SK-N-SH (cell line): ENCODE measurements around the gene CBX1. TPM values are rescaled to one million over a fixed set of nuclear protein-coding genes. Genes with fewer than 3 reads are reported as not detected.

Source experiments
- CTCF ChIA-PET: fragments of 300-600, 350-600 bp; formaldehyde crosslinking; extraction: SDS; loops from one replicate; lab custom pipeline; 2021; lab: Yijun Ruan, JAX
- POLR2A ChIA-PET: fragments of 350-600 bp; sonication (Branson Sonifier 250); formaldehyde crosslinking; extraction: SDS; loops from one replicate; lab custom pipeline; 2020; ENCODE audit warnings: antibody characterized with exemption, inconsistent platforms; lab: Yijun Ruan, JAX
- DNase-seq: peaks from one replicate; pipeline ENCODE4 v3.0.0; 2012
- H2AFZ ChIP-seq: fragments of 200-600 bp; sonication (generic); 2 replicates; pipeline ENCODE4 v1.8.1; 2016; ENCODE audit warnings: antibody characterized with exemption, mild to moderate bottlenecking, low read depth
- H3F3A ChIP-seq: fragments of 200-600 bp; sonication (generic); replicated peaks from 2 replicates; pipeline ENCODE3; 2016; ENCODE audit warnings: antibody characterized with exemption, mild to moderate bottlenecking; ENCODE audit not compliant: insufficient read depth
- H3K27ac ChIP-seq, 2 experiments: fragments of 200-500 bp in 1 of 2; fragments of 200-600 bp in 1 of 2; sonication (Bioruptor generic) in 1 of 2; sonication (generic), shearing (Covaris generic) in 1 of 2; 2 replicates each; pipeline versions ENCODE4 v1.5.1 to v1.6.1; 2014 to 2016; ENCODE audit warnings: low read depth in 2 of 2, inconsistent platforms in 1 of 2, low read length in 1 of 2, mild to moderate bottlenecking in 1 of 2, mixed read lengths in 1 of 2
- H3K27me3 ChIP-seq: fragments of 200-600 bp; sonication (generic), shearing (Covaris generic); 2 replicates; pipeline ENCODE4 v1.6.1; 2016; ENCODE audit warnings: mixed run types; ENCODE audit not compliant: insufficient read depth
- H3K36me3 ChIP-seq, 2 experiments: fragments of 200-500 bp in 1 of 2; fragments of 200-600 bp in 1 of 2; sonication (Bioruptor generic) in 1 of 2; sonication (generic) in 1 of 2; replicated peaks in 1 of 2; 2 replicates each; pipeline versions ENCODE3 to v1.5.1; 2014 to 2016; ENCODE audit warnings: low read length in 1 of 2, mild to moderate bottlenecking in 1 of 2; ENCODE audit not compliant: insufficient read depth in 2 of 2, control insufficient read depth in 1 of 2
- H3K4me1 ChIP-seq, 2 experiments: fragments of 200-500 bp in 1 of 2; fragments of 200-600 bp in 1 of 2; sonication (Bioruptor generic) in 1 of 2; sonication (generic), shearing (Covaris generic) in 1 of 2; 2 replicates each; pipeline versions ENCODE4 v1.5.1 to v1.6.1; 2014 to 2016; ENCODE audit warnings: low read depth in 1 of 2, low read length in 1 of 2, mixed run types in 1 of 2; ENCODE audit not compliant: insufficient read depth in 2 of 2, control insufficient read depth in 1 of 2
- H3K4me2 ChIP-seq: fragments of 200-600 bp; sonication (generic), shearing (Covaris generic); 2 replicates; pipeline ENCODE4 v1.6.1; 2017; ENCODE audit warnings: mixed run types
- H3K4me3 ChIP-seq, 2 experiments: fragments of 200-500 bp in 1 of 2; fragments of 200-600 bp in 1 of 2; sonication (Bioruptor generic) in 1 of 2; sonication (generic), shearing (Covaris generic) in 1 of 2; 2 replicates each; pipeline versions ENCODE4 v1.5.1 to v1.8.1; 2014 to 2016; ENCODE audit warnings: low read depth in 2 of 2, inconsistent platforms in 1 of 2, low read length in 1 of 2, mild to moderate bottlenecking in 1 of 2, mixed read lengths in 1 of 2, moderate library complexity in 1 of 2
- H3K79me2 ChIP-seq: fragments of 200-600 bp; sonication (generic); 2 replicates; pipeline ENCODE4 v1.8.1; 2017; ENCODE audit warnings: mild to moderate bottlenecking; ENCODE audit not compliant: insufficient read depth
- H3K9ac ChIP-seq: fragments of 200-600 bp; sonication (generic); 2 replicates; pipeline ENCODE4 v1.6.1; 2017; ENCODE audit warnings: mixed run types
- H3K9me2 ChIP-seq: fragments of 200-600 bp; sonication (generic); 2 replicates; pipeline ENCODE4 v1.6.1; 2017; ENCODE audit warnings: mixed run types
- H3K9me3 ChIP-seq: fragments of 200-600 bp; sonication (generic); 2 replicates; pipeline ENCODE4 v1.6.1; 2017; ENCODE audit warnings: mixed run types, mild to moderate bottlenecking, moderate library complexity
- H4K20me1 ChIP-seq: fragments of 200-600 bp; sonication (generic); 2 replicates; pipeline ENCODE4 v1.6.1; 2017; ENCODE audit warnings: mild to moderate bottlenecking, mixed run types; ENCODE audit not compliant: insufficient read depth
- EZH2phosphoT487 ChIP-seq: fragments of 200-600 bp; sonication (generic); IDR thresholded peaks from 2 replicates; pipeline ENCODE4 v1.6.1; 2017; ENCODE audit warnings: low read depth, mixed run types, mild to moderate bottlenecking, antibody characterized with exemption, moderate library complexity, borderline replicate concordance
- FOSL2 ChIP-seq: IDR thresholded peaks from 2 replicates; pipeline ENCODE4 v1.4.0; 2012; ENCODE audit warnings: low read depth, mild to moderate bottlenecking, moderate library complexity, borderline replicate concordance
- POLR2AphosphoS5 ChIP-seq: IDR thresholded peaks from 2 replicates; pipeline ENCODE4 v1.6.1; 2012; ENCODE audit warnings: low read depth, low read length
- RXRA ChIP-seq: IDR thresholded peaks from 2 replicates; pipeline ENCODE4 v1.4.0; 2012; ENCODE audit warnings: low read depth, mild to moderate bottlenecking, borderline replicate concordance
- YY1 ChIP-seq: IDR thresholded peaks from 2 replicates; pipeline ENCODE4 v1.4.0; 2012; ENCODE audit warnings: low read depth, mild to moderate bottlenecking
- WGBS: methylation state at CpG from one replicate; pipeline ENCODE4 v1.1.6; 2017; ENCODE audit warnings: low lambda C conversion rate; 5-methylcytosine and 5-hydroxymethylcytosine counted together
- polyA plus RNA-seq, 3 experiments: library from polyadenylated mRNA; depleted of rRNA; stranded (reverse); fragments of >200 nt; gene quantifications; 2 replicates each; pipeline ENCODE4 v1.2.3, GENCODE V29; 2012
- TF ChIP-seq, protein P1 (sequence below): fragments of 150-350 bp; IDR thresholded peaks from 2 replicates; pipeline ENCODE4 v1.6.1; 2017; ENCODE audit warnings: antibody characterized with exemption, low read length, low read depth, borderline replicate concordance
- TF ChIP-seq, protein P2 (sequence below): fragments of 200-600 bp; sonication (generic); IDR thresholded peaks from 2 replicates; pipeline ENCODE4 v1.6.1; 2017; ENCODE audit warnings: antibody characterized with exemption, mild to moderate bottlenecking, moderate library complexity

The CBX1 gene
- polyA plus RNA-seq, 1 of the 3 experiments (the other 2 are of a cell fraction): 102 TPM

DNA sequence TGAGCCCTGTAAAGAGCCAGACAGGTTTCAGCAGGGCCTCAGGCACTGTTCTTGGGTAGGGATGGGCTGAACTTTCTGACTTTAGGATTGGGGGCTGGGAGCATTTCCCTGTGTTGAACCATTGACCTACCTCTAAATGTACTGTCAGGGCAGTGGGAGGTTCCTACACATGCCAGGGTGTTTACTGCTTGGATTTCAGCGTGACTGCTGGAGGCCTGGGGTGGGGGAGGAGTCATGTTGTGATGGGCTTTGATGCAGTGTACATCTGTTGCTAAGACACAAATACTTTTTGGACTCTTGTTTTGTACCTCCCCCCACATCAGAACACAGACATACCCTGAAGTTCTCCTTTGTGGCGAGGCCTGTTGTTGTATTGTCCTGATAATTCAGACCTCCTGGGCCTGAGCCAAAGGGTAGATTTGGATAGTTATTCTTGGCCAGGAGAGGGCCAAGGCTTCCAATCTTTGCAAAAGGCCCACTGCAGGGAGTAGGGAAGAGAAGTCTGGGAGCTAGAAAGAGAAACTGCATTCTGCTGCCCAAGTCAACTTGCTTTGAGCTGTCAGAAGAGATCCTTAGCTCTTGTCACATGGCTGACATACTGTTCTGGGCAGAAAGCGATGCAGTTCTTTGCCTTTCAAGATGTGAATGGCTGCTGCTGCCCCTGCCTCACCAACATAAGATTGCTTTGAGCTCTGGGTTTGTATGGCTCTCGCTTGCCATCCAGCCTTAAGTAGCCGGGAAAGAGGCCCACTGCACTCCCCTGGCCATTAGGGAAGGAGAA lies 49.4 kb downstream of the CBX1 start (continued):
- TF ChIP-seq, protein P1, sequence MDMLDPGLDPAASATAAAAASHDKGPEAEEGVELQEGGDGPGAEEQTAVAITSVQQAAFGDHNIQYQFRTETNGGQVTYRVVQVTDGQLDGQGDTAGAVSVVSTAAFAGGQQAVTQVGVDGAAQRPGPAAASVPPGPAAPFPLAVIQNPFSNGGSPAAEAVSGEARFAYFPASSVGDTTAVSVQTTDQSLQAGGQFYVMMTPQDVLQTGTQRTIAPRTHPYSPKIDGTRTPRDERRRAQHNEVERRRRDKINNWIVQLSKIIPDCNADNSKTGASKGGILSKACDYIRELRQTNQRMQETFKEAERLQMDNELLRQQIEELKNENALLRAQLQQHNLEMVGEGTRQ: no peak

DNA sequence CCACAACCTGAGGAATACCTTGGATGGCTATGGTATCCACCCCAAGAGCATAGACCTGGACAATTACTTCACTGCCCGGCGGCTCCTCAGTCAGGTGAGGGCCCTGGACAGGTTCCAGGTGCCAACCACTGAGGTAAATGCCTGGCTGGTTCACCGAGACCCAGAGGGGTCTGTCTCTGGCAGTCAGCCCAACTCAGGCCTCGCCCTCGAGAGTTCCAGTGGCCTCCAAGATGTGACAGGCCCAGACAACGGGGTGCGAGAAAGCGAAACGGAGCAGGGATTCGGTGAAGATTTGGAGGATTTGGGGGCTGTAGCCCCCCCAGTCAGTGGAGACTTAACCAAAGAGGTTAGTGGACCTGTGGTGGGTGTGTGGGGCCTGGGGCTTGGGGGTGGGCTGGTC lies 50.0 kb downstream of the CBX1 start:
- no peaks in the 10 kb centered on the region for H3K9me3 ChIP-seq
- no peak overlapping the region for H2AFZ ChIP-seq
- peak overlapping the region; percentile 88 for H3K4me2 ChIP-seq
- ChIA-PET POLR2A (no interaction called here), CTCF (interaction anchor here (3.2 to 44.3 kb wide), 3 partner anchors 27 to 80 kb away, joined by 15 to 1200 read pairs (median 449); partner anchors contain the start of gene COPZ2)
- no peaks in the 10 kb centered on the region for H3K27me3 ChIP-seq
- peaks cover 87% of the 10 kb centered on the region for H3K79me2 ChIP-seq
- H3K27ac ChIP-seq: peak overlapping the region; percentile 88 to 95
- H3K4me3 ChIP-seq: no peak overlapping the region; a peak in 1 of 4 replicates
- H3K9me2 ChIP-seq: no peaks in the 10 kb centered on the region
- H3K4me1 ChIP-seq: peaks cover 66 to 68% of the 10 kb centered on the region in 2 experiments
- no peak for DNase-seq
- WGBS: 92% methylated on average over 8 of the region's 10 CpGs
- H4K20me1 ChIP-seq: peaks cover 55% of the 10 kb centered on the region
- TF ChIP-seq RXRA: no peak
- TF ChIP-seq, protein P2, sequence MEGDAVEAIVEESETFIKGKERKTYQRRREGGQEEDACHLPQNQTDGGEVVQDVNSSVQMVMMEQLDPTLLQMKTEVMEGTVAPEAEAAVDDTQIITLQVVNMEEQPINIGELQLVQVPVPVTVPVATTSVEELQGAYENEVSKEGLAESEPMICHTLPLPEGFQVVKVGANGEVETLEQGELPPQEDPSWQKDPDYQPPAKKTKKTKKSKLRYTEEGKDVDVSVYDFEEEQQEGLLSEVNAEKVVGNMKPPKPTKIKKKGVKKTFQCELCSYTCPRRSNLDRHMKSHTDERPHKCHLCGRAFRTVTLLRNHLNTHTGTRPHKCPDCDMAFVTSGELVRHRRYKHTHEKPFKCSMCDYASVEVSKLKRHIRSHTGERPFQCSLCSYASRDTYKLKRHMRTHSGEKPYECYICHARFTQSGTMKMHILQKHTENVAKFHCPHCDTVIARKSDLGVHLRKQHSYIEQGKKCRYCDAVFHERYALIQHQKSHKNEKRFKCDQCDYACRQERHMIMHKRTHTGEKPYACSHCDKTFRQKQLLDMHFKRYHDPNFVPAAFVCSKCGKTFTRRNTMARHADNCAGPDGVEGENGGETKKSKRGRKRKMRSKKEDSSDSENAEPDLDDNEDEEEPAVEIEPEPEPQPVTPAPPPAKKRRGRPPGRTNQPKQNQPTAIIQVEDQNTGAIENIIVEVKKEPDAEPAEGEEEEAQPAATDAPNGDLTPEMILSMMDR: no peak
- TF ChIP-seq POLR2AphosphoS5: no peak
- TF ChIP-seq, protein P1: no peak
- no peak for TF ChIP-seq EZH2phosphoT487
- TF ChIP-seq YY1: no peak
- TF ChIP-seq FOSL2: no peak
- H3K9ac ChIP-seq: peak overlapping the region; percentile 88; the same call in 1 of the 2 replicates
- H3F3A ChIP-seq: peaks cover 30% of the 10 kb centered on the region
- peaks cover 18 to 42% of the 10 kb centered on the region in 2 experiments for H3K36me3 ChIP-seq
